K562 (cell line): ENCODE measurements around the gene HFE. TPM values are rescaled to one million over a fixed set of nuclear protein-coding genes. Genes with fewer than 3 reads are reported as not detected.

ENCODE experiments used
- ATAC-seq: fragments of 200-7000 bp; cut with Tn5 transposase; 3 replicates; pipeline ENCODE4 v1.9.1; 2020; ENCODE audit warnings: moderate library complexity
- BruUV-seq: library from RNA; stranded (reverse); fragments of 400-500 nt; replicated peaks from 2 replicates; lab custom pipeline; 2021; lab: Mats Ljungman, UMichigan
- CTCF ChIA-PET: fragments of 300-600 bp; formaldehyde crosslinking; extraction: SDS; loops from one replicate; lab custom pipeline; 2021; ENCODE audit warnings: low intra/inter-chr PET ratio; lab: Yijun Ruan, JAX
- POLR2A ChIA-PET: fragments of 300-600, 350-650 bp; sonication (Branson Sonifier 250); formaldehyde crosslinking; extraction: SDS; loops from one replicate; lab custom pipeline; 2021; ENCODE audit warnings: antibody characterized with exemption, inconsistent platforms; lab: Yijun Ruan, JAX
- DNase-seq, 4 experiments: peaks; one replicate each; pipeline versions ENCODE4 v3.0.0 to v3.0.0-alpha.2; 2011 to 2018; ENCODE audit warnings: low spot score in 3 of 4, mixed read lengths in 3 of 4; ENCODE audit errors: extremely low read depth in 1 of 4
- FAIRE-seq: peaks from 2 replicates; lab custom pipeline; 2011; peaks lifted over from hg19 to GRCh38; lab: Jason Lieb, UNC
- H2AFZ ChIP-seq: 2 replicates; pipeline ENCODE4 v1.6.0; 2011; ENCODE audit warnings: low read depth, low read length, control low read depth, inconsistent platforms
- H3K27ac ChIP-seq: fragments of 200-600 bp; 3 replicates; pipeline ENCODE4 v1.8.0; 2011; ENCODE audit warnings: low read depth, mild to moderate bottlenecking, control low read depth, inconsistent platforms, low read length, moderate library complexity, mixed read lengths; ENCODE audit errors: extremely low read depth
- H3K27me3 ChIP-seq, 2 experiments: fragments of 300-600 bp in 1 of 2; 2 replicates in 1 of 2; 3 replicates in 1 of 2; pipeline versions ENCODE4 v1.6.0 to v1.8.0; 2011; ENCODE audit warnings: inconsistent platforms in 2 of 2, low read length in 2 of 2, mild to moderate bottlenecking in 1 of 2, mixed read lengths in 1 of 2, moderate library complexity in 1 of 2; ENCODE audit not compliant: control insufficient read depth in 2 of 2, insufficient read depth in 2 of 2
- H3K36me3 ChIP-seq: fragments of 300-600 bp; 3 replicates; pipeline ENCODE4 v1.8.0; 2011; ENCODE audit warnings: mild to moderate bottlenecking, low read length, inconsistent platforms; ENCODE audit not compliant: control insufficient read depth, insufficient read depth
- H3K4me1 ChIP-seq, 2 experiments: fragments of 200-600 bp in 1 of 2; replicated peaks in 1 of 2; 2 replicates in 1 of 2; 3 replicates in 1 of 2; pipeline versions ENCODE4 v1.5.1 to v1.8.0; 2011; ENCODE audit warnings: inconsistent platforms in 2 of 2, low read length in 2 of 2, mild to moderate bottlenecking in 1 of 2, mixed read lengths in 1 of 2, moderate library complexity in 1 of 2; ENCODE audit not compliant: control insufficient read depth in 2 of 2, insufficient read depth in 2 of 2
- H3K4me2 ChIP-seq: 2 replicates; pipeline ENCODE4 v1.6.1; 2011; ENCODE audit warnings: low read length, control low read depth, inconsistent platforms, mixed read lengths; ENCODE audit not compliant: insufficient read depth
- H3K4me3 ChIP-seq: fragments of 200-600 bp; sonication (generic), shearing (Covaris generic); 2 replicates; pipeline ENCODE4 v1.5.1; 2016; ENCODE audit warnings: control low read depth, inconsistent platforms
- H3K79me2 ChIP-seq: fragments of 200-600 bp; 3 replicates; pipeline ENCODE4 v1.8.0; 2011; ENCODE audit warnings: low read length, inconsistent platforms; ENCODE audit not compliant: control insufficient read depth, insufficient read depth
- H3K9ac ChIP-seq, 2 experiments: 2 replicates each; pipeline versions ENCODE4 v1.6.0 to v1.6.1; 2011; ENCODE audit warnings: low read depth in 2 of 2, low read length in 2 of 2, control low read depth in 1 of 2, inconsistent platforms in 1 of 2, mild to moderate bottlenecking in 1 of 2, mixed read lengths in 1 of 2; ENCODE audit not compliant: insufficient read depth in 1 of 2
- H3K9me1 ChIP-seq: one replicate; pipeline ENCODE4 v1.6.0; 2011; ENCODE audit warnings: inconsistent platforms, mild to moderate bottlenecking, low read length, moderate library complexity; ENCODE audit not compliant: control insufficient read depth, insufficient read depth
- H3K9me3 ChIP-seq: replicated peaks from 2 replicates; pipeline ENCODE4 v1.5.1; 2011; ENCODE audit warnings: low read depth, low read length, inconsistent platforms; ENCODE audit not compliant: control insufficient read depth, insufficient read depth
- H4K20me1 ChIP-seq: replicated peaks from 2 replicates; pipeline ENCODE4 v1.6.1; 2011; ENCODE audit warnings: low read length, inconsistent platforms, mixed read lengths; ENCODE audit not compliant: control insufficient read depth, insufficient read depth
- ETV1 ChIP-seq: fragments of 450-650 bp; conservative IDR thresholded peaks from 2 replicates; pipeline ENCODE4 v1.6.1; 2016; ENCODE audit warnings: missing genetic modification characterization, control low read depth, low read depth, missing compliant biosample characterization
- FIP1L1 ChIP-seq: fragments of 200-400 bp; formaldehyde crosslinking; IDR thresholded peaks from 2 replicates; pipeline ENCODE4 v1.6.1; 2018; ENCODE audit warnings: mild to moderate bottlenecking, low read depth, low read length; ENCODE audit not compliant: poor library complexity, severe bottlenecking
- FOS ChIP-seq: IDR thresholded peaks from 3 replicates; pipeline ENCODE4 v1.6.1; 2011; ENCODE audit not compliant: insufficient read length; ENCODE audit errors: extremely low read depth
- FOXA3 ChIP-seq, 2 experiments: fragments of 450-650 bp in 1 of 2; sonication (generic) in 1 of 2; formaldehyde crosslinking; IDR thresholded peaks in 1 of 2; conservative IDR thresholded peaks in 1 of 2; 2 replicates each; pipeline versions ENCODE4 v1.4.0 to v1.8.0; 2020 to 2022; ENCODE audit warnings: mild to moderate bottlenecking in 2 of 2, missing genetic modification reagents in 1 of 2
- HDAC2 ChIP-seq: fragments of 450-650 bp; IDR thresholded peaks from 2 replicates; pipeline ENCODE4 v1.6.1; 2016; ENCODE audit warnings: mild to moderate bottlenecking
- HNRNPK ChIP-seq: fragments of 200-400 bp; formaldehyde crosslinking; IDR thresholded peaks from one replicate; pipeline ENCODE4 v1.6.1; 2018; ENCODE audit warnings: mild to moderate bottlenecking, low read depth, low read length; ENCODE audit not compliant: poor library complexity, severe bottlenecking
- HNRNPUL1 ChIP-seq: fragments of 200-400 bp; formaldehyde crosslinking; IDR thresholded peaks from 2 replicates; pipeline ENCODE4 v1.6.1; 2017; ENCODE audit warnings: low read length
- KLF16 ChIP-seq: IDR thresholded peaks from 2 replicates; pipeline ENCODE4 v1.6.1; 2016; ENCODE audit warnings: antibody characterized with exemption
- LARP7 ChIP-seq: fragments of 450-650 bp; IDR thresholded peaks from 2 replicates; pipeline ENCODE4 v1.6.1; 2016
- MECOM ChIP-seq: fragments of 250-450 bp; sonication (Bioruptor Pico); IDR thresholded peaks from 2 replicates; pipeline ENCODE4 v1.8.0; 2022; ENCODE audit warnings: inconsistent platforms
- MTA2 ChIP-seq: fragments of 450-650 bp; IDR thresholded peaks from 2 replicates; pipeline ENCODE4 v1.6.1; 2016; ENCODE audit warnings: low read depth
- MTF1 ChIP-seq: fragments of 250-450 bp; sonication (Bioruptor Pico); IDR thresholded peaks from 2 replicates; pipeline ENCODE4 v1.9.0; 2021; ENCODE audit warnings: moderate library complexity, mild to moderate bottlenecking, inconsistent platforms, borderline replicate concordance
- RBM22 ChIP-seq: fragments of 200-400 bp; formaldehyde crosslinking; IDR thresholded peaks from 2 replicates; pipeline ENCODE4 v1.6.1; 2018; ENCODE audit warnings: low read length, low read depth; ENCODE audit not compliant: poor library complexity, severe bottlenecking
- RHOXF2B ChIP-seq: fragments of 250-450 bp; sonication (Bioruptor Pico); conservative IDR thresholded peaks from 2 replicates; pipeline ENCODE4 v1.5.1; 2021
- SMARCC2 ChIP-seq: fragments of 450-650 bp; IDR thresholded peaks from 2 replicates; pipeline ENCODE4 v1.6.1; 2017; ENCODE audit warnings: antibody characterized with exemption, moderate library complexity, mild to moderate bottlenecking, low read depth
- SRF ChIP-seq, 2 experiments: fragments of 250-450, 450-650 bp in 1 of 2; sonication (Bioruptor Pico) in 1 of 2; sonication (generic) in 1 of 2; formaldehyde crosslinking; IDR thresholded peaks; 2 replicates each; pipeline versions ENCODE4 v1.5.0 to v1.5.1; 2020 to 2022; ENCODE audit warnings: mild to moderate bottlenecking in 1 of 2, missing genetic modification reagents in 1 of 2
- ZNF217 ChIP-seq: sonication (generic); formaldehyde crosslinking; IDR thresholded peaks from 2 replicates; pipeline ENCODE4 v1.8.0; 2022; ENCODE audit warnings: mild to moderate bottlenecking, missing genetic modification reagents
- ZNF507 ChIP-seq: conservative IDR thresholded peaks from 2 replicates; pipeline ENCODE4 v1.6.1; 2017; ENCODE audit warnings: missing genetic modification characterization, missing compliant biosample characterization
- ZNF586 ChIP-seq: fragments of 450-650 bp; formaldehyde crosslinking; conservative IDR thresholded peaks from 2 replicates; pipeline ENCODE4 v1.4.0; 2020; ENCODE audit warnings: mild to moderate bottlenecking, moderate library complexity
- ZZZ3 ChIP-seq: fragments of 450-650 bp; IDR thresholded peaks from 2 replicates; pipeline ENCODE4 v1.6.1; 2016; ENCODE audit warnings: antibody characterized with exemption, mild to moderate bottlenecking, moderate library complexity
- WGBS: fragments of 100-300 bp; shearing (Covaris generic); methylation state at CpG from one replicate; pipeline ENCODE4 v1.1.6; 2016; ENCODE audit warnings: low coverage, mixed read lengths; ENCODE audit not compliant: insufficient coverage; ENCODE audit errors: missing lambda C conversion rate; 5-methylcytosine and 5-hydroxymethylcytosine counted together
- in situ Hi-C: fragments of 300-500 bp; cut with MboI; formaldehyde crosslinking; loops from 4 replicates; pipeline ENCODE4 v1.15.0; 2018; ENCODE audit warnings: inconsistent platforms, mixed read lengths
- intact Hi-C: fragments of 100-400 bp; cut with micrococcal nuclease; formaldehyde crosslinking; loops from 2 replicates; pipeline ENCODE4 v1.14.2; 2022
- polyA plus RNA-seq, 8 experiments: library from polyadenylated mRNA; depleted of rRNA in 4 of 8; stranded (reverse) in 5 of 8; unstranded in 3 of 8; fragments of >200 nt; fragmentation: Nextera tagmentation in 2 of 8; fragmentation: Illumina TruSeq in 1 of 8; extraction: Ambion mirVana in 2 of 8; extraction: Trizol in 1 of 8; gene quantifications; 2 replicates each; pipeline versions ENCODE4 v1.2.1 to v1.2.3, GENCODE V29; 2011 to 2014; ENCODE audit warnings: inconsistent platforms in 1 of 8, missing spikeins in 1 of 8
- total RNA-seq, 7 experiments: library from RNA; depleted of rRNA in 6 of 7; stranded (reverse); fragments of >200 nt in 6 of 7; fragmentation: Illumina TruSeq in 2 of 7; extraction: Trizol in 2 of 7; gene quantifications; 2 replicates each; pipeline versions ENCODE4 v1.2.1 to v1.2.3, GENCODE V29; 2011 to 2021; ENCODE audit warnings: low replicate concordance in 1 of 7
- TF ChIP-seq, protein P1 (sequence below): fragments of 250-450 bp; sonication (Bioruptor Pico); IDR thresholded peaks from 2 replicates; pipeline ENCODE4 v1.8.0; 2022; ENCODE audit warnings: moderate library complexity, mild to moderate bottlenecking, inconsistent platforms
- TF ChIP-seq, protein P2 (sequence below), 2 experiments: fragments of 250-450 bp in 1 of 2; fragments of 450-650 bp in 1 of 2; sonication (Bioruptor Pico) in 1 of 2; IDR thresholded peaks; 2 replicates each; pipeline versions ENCODE4 v1.6.1 to v1.8.0; 2016 to 2021; ENCODE audit warnings: mild to moderate bottlenecking in 2 of 2, moderate library complexity in 2 of 2, missing compliant biosample characterization in 1 of 2, missing genetic modification characterization in 1 of 2

Gene HFE
- total and polyA plus RNA-seq, 9 of the 15 experiments (the other 6 are each of a cell fraction or from before 2014, with no cell fraction given) = 0.14 to 1.2 (median 0.76) TPM

DNA sequence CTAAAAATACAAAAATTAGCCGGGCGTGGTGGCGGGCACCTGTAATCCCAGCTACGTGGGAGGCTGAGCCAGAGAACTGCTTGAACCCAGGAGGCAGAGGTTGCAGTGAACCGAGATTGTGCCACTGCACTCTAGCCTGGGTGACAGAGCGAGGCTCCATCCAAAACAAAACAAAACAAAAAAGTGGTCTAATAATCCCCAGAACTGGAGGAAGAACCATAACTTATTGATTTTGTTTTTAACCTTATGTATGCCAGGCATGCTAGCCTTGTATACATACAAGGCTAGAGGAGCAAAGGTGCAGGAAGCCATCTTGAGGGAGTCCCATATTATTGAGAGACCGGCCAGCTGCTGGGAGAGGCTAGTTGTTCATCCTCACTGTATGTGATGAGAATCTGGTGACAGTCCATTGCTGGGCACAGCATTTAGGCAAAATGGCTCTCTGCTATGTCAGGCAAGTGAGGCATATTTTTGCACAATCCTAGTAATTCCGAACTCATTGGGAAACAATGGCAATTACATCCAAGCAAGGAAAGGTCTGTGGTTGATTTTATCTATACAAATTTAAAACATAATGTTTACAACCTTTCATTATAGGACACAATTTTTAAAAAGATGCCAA lies 18.0 kb downstream of the HFE start:
- H3K4me2 ChIP-seq = 0 out of 2 replicates have a peak overlapping the region, but pooled peaks have one; percentile 2
- CTCF ChIA-PET = no interaction called here
- BruUV-seq = no TSS peak
- TF ChIP-seq RHOXF2B (CRISPR knock-in tag) (no peak), HDAC2 (no peak), HNRNPUL1 (no peak), LARP7 (no peak), HNRNPK (no peak), SRF (CRISPR knock-in tag; IDR thresholded peaks at IDR 0.05) (no peak), MTA2 (no peak), FOS (no peak), ZNF217 (no peak), ZNF586 (no peak), KLF16 (no peak), MTF1 (CRISPR knock-in tag) (no peak), MECOM (CRISPR knock-in tag) (no peak), ZZZ3 (no peak), SMARCC2 (no peak), FOXA3 (CRISPR knock-in tag; conservative IDR thresholded peaks at IDR 0.05 in 1 of 2, IDR thresholded peaks at IDR 0.05 in 1 of 2) (0 out of 4 replicates have a peak, but pooled peaks of 1 of the 2 experiments have one; percentile 8), FIP1L1 (peak; percentile 40), ETV1 (tag) (no peak), ZNF507 (tag) (no peak; the same call in 1 of the 2 replicates), RBM22 (peak; percentile 83)
- TF ChIP-seq, protein P1, sequence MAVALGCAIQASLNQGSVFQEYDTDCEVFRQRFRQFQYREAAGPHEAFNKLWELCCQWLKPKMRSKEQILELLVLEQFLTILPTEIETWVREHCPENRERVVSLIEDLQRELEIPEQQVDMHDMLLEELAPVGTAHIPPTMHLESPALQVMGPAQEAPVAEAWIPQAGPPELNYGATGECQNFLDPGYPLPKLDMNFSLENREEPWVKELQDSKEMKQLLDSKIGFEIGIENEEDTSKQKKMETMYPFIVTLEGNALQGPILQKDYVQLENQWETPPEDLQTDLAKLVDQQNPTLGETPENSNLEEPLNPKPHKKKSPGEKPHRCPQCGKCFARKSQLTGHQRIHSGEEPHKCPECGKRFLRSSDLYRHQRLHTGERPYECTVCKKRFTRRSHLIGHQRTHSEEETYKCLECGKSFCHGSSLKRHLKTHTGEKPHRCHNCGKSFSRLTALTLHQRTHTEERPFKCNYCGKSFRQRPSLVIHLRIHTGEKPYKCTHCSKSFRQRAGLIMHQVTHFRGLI = no peak
- TF ChIP-seq, protein P2, sequence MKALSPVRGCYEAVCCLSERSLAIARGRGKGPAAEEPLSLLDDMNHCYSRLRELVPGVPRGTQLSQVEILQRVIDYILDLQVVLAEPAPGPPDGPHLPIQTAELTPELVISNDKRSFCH (CRISPR knock-in tag; IDR thresholded peaks at IDR 0.05) = no peak
- TF ChIP-seq, protein P2 (tag; IDR thresholded peaks at IDR 0.05) = peak; percentile 26; the same call in 1 of the 2 replicates

More for the DNA sequence above, 18.0 kb downstream of the HFE start:
- WGBS = 95% methylated on average over 8 of the region's 8 CpGs
- H3K4me1 ChIP-seq = peaks cover 3 to 20% of the 10 kb centered on the region in 2 experiments; a peak in 3 of 5 replicates
- in situ Hi-C loops = no loop called here
- no peaks in the 10 kb centered on the region for H3K9me1 ChIP-seq
- H3K27ac ChIP-seq = peak overlapping the region; percentile 92; the same call in 1 of the 3 replicates
- H3K4me3 ChIP-seq = no peak overlapping the region
- DNase-seq (no peak), FAIRE-seq (no peak), ATAC-seq (no peak)
- H3K9ac ChIP-seq = no peak overlapping the region
- peaks cover 5% of the 10 kb centered on the region; the same call in 1 of the 3 replicates for H3K79me2 ChIP-seq
- peaks cover 3% of the 10 kb centered on the region; the same call in 1 of the 2 replicates for H3K9me3 ChIP-seq
- H2AFZ ChIP-seq = no peak overlapping the region
- intact Hi-C loops = no loop called here
- POLR2A ChIA-PET = interaction anchor here (0.5 to 5.7 kb wide), 24 partner anchors 8 to 489 kb away, joined by 3 to 155 read pairs (median 10); partner anchors contain the start of gene HFE
- no peaks in the 10 kb centered on the region for H3K27me3 ChIP-seq
- H3K36me3 ChIP-seq = peaks cover 9% of the 10 kb centered on the region; the same call in 2 of the 3 replicates
- no peaks in the 10 kb centered on the region for H4K20me1 ChIP-seq
